SHP77 (cell line): ENCODE data around the gene IMMP2L.

Experiments
- DNase-seq, 2 experiments: peaks; one replicate each; lab custom pipeline; 2025; lab: John Stamatoyannopoulos, UW

The IMMP2L gene

DNA sequence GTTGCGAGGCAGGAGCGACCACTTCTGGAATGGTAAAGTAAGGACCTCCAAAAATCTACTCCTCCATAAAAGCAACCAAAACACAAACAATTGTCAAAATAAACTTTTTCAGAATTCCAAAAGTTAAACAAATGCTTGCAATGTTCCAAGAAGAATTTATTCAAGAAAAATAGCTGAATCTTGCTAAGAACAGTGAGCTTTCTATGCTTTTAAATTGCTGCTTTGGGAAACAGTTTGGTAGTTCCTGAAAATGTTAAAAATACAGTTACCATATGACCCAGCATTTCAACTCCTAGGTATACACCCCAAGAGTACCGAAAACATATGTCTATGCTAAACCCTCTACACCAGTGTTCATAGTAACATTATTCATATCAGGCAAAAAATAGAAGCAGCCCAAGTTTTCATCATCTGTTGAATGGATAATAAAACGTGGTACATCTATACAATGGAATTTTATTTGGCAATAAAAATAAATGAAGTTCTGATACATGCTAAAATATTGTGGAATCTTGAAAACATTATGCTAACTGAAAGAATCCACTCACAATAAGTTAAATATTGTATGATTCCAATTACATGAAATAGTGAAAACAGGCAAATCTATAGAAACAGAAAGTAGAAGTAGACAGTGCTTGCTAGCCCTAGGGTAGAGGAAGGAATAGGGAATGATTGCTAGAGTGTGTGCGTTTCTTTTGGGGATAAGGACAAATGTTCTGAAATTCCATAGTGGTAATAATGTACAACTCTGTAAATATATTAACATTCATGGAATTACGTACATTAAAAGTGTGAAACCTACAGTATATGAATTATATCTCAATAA is 414.4 kb downstream of the IMMP2L start:
- no peak for DNase-seq

DNA sequence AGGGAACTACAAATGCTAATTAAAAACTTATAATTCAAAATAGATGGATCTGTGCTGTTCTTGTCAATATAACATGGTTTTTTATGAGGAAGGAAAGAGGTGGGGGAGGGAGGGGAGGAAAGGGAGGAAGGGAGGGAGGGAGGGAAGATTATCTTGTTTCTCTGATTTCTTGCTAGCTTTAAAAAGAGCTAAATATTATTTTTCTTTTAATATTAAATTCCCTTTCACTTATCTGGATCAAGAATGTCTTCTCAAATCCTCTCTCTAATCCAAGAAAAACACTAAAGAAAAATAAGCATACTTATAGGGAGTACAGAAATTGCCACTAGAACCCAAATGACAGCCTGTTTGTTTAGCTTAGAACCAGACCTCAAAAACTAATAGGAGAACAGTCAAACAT is 416.2 kb downstream of the IMMP2L start:
- no peak for DNase-seq

DNA sequence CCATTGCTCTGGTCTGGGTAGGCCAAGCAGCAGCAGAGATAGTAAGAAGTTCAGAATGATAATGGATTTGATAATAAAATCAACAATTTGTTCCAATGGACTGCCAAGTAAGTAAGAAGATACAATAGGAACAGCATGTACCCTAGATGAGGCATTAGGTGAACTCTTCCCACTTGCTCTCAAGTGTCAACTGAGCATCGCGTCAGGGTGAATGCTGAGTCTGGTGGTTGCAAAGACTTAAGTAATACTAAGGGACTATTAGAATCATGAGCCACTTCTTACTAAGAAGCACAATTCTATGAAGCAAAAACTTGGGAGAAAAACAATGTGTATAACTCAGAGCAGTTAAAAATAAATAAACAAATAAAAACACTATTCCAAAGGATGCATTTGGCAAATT is 416.8 kb downstream of the IMMP2L start:
- no peak for DNase-seq

DNA sequence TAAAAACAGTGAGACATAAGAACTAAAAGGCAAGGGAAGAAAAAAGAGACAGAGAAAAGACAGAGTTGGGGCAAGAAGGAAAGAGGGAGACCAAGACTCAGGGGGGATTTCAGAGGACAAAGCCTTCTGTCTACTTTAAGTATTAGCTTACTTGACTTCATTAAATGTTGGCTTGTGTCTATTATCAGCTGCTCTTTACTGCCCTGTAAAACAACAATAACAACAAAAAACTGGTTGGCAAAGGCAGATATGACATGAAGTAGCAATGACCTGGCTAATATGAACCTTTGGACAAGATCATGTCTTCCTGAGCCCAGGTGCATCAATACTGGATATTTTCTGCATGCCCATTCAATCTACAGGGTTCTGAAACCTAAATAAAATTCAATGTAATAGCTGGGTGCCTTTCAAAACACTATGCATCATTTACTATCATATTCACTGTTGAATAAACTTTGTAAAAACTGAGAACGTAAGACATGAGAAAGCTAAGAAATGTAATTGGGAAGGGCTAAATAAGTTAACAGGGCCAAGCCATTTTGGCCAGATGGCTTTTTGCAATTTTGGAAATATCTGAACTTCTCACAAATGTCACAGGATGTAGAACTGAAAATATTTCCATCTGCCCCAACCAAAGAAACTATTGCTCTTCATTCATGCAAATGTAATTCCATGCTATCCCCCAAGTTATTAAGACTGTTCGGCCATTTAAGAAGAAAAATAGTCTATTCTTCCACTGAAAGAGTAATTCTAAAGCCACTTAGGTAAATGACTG is 422.0 kb downstream of the IMMP2L start:
- DNase-seq, result no peak

DNA sequence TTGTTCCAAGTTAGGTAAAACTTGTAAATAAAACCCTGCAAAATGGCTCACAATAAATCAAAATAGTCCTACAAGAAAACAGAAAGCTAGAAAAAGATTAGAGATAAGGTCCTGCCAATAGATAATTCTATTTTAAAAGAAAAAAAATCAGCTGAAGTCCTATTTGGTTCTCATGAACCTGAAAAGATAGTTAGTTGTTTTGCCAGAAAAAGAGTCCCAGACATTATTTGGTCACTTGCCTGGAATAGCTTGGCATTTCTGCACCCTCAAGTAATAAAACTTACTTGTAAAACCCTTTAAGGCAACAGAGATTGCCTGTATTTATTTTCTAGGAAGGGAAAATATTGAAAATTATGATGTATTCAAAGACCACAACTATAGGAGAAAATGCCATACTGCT is 423.7 kb downstream of the IMMP2L start:
- no peak for DNase-seq

DNA sequence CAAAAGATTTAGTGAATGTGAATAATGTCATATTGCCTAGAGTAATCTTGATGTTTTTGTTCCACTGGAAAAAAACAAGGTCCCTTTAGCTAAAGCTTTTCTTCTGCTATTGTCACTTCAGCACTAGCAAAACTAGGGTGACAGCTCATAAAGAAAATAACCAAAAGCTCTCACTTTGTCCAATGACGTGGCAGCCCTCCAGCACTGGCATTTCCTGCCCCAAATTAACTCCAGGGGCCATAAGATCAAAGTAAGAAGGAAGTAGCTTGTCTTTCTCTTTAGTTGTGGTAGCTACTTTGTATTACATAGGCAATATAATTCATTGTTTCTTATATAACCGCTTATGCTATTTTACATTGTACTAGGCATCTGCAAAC is 424.1 kb downstream of the IMMP2L start:
- no peak for DNase-seq

DNA sequence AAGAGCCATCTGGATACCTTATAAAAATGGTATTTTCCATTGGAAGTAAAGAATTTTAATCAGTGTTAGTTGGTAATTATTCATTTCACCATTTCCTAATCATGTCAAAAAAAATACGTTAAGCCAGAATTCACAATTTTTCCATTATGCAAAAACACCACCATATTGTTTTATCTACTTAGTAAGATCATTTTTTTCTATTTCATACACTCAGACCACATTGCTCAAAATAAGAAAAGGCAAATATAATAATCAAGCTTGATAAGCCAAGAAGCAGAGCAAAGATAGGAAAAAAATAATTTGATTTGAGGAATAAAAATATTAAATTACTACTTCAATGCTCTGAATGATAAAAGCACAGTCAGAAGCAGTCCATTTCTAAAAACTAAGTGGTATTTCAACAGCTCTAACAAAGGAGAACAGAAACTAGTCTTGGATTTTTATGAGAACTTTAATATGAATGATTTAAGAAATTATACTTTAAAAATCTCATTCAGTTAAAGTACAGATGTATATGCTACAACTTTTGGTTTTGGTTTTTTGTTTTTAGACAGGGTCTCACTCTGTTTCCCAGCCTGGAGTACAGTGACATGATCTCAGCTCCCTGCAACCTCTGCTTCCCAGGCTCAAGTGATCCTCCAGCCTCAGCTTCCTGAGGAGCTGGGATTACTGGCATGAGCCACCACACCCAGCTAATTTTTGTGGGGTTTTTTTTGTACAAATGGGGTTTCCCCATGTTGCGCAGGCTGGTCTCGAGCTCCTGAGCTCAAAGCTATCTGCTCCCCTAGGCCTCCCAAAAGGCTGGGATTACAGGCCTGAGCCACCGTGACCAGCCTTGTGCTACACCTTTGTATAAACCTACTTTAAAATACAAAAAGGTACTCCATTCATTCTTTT is 424.7 kb downstream of the IMMP2L start:
- no peak for DNase-seq

DNA sequence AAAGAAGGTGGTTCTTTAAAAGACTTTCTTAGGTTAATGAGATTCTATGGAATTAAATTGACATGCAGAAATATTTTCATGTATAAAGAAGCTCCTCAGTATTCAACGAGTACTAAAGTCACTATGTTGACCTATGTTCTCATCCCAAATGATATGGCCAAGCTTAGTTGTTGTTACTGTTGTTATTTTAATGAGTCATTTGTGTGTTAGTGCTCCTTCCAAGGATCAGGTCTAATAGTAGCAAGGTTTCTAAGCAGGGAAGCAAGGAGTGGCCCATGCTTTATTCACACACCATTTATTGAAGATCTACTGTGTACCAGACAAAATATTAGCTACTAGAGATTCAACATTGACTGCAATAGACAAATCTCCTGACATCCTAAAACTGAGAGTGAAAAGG is 429.5 kb downstream of the IMMP2L start:
- no peak for DNase-seq

DNA sequence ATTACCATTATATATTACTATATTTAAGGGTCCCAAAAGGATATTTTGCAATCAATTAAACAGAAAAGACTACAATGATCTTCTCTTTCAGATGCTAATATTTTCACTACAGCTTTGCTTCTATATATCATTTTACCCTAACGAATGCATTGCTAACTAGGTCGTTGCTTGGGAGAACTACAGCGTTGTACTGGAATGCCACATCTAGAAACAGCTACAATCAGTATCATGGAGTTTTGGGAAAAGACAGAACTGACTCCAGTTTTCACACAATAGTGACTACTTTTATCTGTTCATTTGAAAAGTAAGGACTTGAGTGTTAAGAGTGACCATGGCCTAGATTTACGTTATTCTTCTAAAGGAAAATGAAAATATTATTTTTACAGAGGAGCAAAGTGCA is 432.9 kb downstream of the IMMP2L start:
- DNase-seq, result no peak

DNA sequence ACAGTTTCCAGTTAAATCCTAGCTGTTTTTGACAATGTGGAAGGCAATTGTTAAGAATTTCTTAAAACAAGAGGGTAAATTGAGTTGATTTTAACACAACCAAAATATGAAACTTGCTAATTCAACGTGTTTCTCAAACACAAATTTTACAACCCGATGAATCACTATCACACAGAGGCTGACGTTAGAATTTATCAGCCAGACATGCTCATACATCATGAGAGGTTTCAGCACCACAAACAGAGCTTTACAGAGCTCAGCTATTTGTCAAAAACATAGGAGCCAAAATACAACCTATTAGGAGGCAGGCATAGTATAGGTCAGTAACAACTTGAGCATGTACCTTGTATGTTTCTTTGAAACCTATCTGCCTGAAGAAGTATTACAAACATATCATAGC is 435.3 kb downstream of the IMMP2L start:
- no peak for DNase-seq

DNA sequence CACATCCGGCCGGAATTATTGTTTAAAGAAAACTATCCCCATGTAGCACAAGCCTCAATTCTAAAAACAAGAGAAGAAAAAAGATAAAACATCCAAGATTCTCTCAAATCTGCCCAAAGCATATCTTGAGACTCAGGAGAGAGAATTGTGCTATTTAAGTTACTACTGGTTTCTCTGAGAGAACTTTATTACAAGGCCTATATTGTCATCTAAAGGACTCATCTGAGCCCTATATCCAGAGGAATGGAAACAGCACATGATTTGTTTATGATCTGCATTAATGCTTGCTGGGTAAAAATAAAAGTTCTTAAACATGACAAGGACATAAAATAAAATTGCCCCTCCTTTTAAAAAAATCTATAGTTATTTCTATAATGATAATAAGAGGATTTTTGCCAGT is 446.3 kb downstream of the IMMP2L start:
- no peak for DNase-seq

DNA sequence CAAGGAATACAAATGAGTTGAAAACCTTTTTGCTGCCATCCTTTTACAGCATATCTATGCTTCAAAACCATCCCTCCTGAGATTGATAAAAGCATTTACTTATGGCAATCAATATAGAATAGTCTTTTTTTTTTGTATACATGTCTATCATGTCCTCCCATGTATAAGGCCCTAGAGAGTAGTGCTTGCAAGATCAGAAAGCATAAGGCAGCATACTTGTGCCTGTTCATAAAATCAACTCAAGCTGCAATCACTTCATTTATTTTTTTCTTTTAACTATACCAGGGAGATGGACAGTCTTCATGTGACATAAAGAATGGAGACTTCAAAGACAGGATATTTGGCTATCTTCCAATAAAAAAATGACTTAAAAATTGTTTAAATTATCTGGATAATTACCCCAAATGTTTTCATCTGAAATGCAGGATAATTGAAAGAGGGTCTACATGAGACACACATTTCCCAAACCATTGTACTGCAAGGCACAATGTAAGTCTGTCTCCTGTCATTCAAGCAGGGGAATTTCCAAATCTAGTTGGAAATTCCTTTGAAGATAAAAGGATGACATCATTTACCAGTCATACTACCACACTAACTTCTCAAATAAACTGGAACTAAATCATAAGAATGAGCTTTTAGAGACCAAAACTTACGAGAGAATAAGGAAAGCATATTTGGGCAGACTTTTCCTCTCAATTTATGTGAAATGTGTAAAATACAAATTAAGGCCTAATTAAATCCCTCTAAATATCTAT is 448.9 kb downstream of the IMMP2L start:
- no peak for DNase-seq

DNA sequence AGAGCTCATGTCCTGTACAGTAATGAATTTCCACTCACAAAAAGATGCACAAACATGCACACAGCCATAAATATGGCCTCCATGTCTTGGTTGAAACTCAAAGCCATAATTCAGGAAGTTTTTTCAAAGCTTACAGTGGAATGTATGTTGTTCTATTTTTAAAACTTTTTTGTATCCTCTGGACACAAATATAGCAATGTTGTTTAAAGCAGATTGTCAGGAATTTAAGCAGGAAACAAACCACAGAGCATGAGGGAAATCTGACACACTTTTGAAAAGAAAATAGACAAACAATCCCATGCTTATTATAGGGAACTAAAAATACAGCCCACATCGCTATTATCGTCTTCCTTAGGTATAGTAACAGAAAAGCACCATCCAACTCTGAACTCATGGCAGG is 449.9 kb downstream of the IMMP2L start:
- DNase-seq, result no peak

DNA sequence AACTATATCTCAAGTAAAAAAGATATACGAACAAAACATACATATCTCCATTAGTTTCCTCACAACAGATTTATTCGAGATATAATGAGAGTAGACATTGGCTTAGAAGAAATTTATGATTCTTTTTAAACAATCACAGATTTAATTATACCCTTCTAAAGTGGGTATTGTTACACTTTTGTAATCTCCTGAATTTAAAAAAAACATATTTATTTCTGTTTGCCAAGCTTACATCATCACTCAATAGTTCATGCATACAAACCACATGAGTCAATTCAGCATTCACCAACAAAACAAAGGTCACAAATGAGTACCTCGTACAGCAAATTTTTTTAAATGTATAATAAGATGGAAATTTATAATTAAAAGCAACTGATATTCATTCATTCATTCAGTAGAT is 453.8 kb downstream of the IMMP2L start:
- no peak for DNase-seq

DNA sequence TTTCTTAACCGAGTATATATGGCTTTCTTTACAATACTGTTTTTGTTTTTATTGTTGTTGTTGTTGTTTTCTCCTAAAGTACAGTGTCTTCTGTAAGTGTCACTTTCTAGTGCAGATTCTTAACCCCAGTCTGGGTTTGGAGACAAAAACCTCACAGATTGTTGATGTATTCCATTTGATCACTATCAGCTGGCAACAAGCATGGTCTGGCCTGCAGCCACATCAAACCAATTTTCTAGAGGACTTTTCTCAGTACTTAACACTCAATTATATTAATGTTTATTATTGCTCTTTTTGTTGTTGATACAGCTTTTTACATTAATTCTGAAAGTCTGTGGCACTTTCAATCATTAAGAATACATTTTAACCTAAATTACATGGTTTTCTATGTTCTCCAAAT is 454.3 kb downstream of the IMMP2L start:
- DNase-seq, result no peak

DNA sequence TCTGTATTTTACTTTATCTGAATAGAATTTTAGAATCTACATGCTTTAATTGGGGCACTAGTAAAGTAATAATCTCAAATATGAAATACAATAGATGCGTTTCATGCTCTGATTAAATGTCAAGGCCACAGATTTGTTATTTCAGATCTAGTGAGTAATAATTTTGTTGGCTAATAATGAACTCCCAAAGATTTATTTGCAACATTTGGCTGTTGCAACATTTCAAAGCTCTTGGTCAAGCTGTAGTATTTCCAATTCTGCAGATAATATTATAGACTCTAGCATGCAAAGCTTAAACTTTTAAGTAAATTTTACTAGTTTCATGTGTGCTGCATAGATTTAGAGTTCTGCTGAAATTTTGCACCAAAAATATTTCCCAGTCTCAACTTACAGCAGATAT is 454.7 kb downstream of the IMMP2L start:
- DNase-seq, result no peak

DNA sequence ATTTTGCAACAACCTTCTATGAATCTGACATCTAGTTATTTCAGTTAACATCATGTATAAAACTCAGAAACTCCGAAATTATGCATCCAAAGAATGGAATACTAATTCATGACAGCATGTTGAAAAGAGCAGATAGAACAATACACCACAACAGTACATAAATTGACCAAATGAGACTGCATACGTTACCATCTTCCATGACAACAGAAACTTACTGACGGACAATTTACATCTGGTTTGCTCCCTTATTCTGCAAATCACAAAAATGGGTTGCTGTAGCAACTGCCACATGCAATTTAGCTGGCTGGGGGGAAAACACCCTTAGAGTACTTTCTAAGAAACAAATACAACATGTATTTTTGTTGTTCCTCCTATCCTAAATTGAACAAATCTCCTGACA is 457.0 kb downstream of the IMMP2L start:
- no peak for DNase-seq

DNA sequence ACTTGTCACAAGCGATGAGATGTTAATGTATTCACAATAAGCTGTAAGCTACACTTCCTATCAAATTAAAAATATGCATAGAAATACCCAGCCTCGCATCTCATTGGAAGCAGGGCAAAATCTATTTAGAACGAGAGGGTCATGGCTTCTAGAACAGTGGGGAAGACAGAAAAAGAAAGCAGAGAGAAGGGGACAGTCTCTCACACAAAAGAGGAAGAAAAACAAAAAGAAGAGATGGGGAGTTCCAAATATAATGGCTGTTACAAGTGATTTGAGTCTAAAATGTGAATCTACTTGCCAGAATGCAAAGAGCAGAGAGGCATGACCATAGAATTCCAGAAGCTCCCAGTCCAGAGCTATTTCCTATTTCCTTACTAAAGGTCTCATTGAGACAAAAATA is 457.6 kb downstream of the IMMP2L start:
- no peak for DNase-seq

DNA sequence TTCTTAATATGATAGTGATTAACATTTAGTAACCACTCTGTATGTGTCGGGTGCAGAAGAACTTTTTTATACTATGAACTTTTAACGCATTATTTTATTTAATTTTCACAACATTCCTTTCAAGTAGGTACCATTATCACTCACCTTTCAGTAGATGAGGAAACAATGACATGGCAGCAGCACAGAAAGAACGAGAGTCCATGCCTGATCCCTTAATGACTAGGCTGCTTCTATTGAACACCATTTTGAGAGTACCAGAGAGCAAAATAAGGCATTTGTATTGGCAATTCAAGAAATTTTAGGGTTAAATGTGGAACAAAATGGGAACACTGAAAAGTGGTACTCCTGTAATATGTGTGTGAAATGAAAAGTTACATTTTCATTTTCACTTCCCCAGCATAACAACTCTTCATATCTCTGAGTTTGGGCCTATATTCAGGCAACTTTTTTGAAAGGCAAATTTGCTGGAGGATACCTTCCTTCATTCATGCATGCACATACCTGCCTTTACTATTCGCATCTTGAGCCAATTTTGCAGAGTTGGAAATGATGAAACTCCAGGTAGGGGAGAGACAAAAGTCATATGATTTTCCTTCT is 458.5 kb downstream of the IMMP2L start:
- DNase-seq, result no peak

DNA sequence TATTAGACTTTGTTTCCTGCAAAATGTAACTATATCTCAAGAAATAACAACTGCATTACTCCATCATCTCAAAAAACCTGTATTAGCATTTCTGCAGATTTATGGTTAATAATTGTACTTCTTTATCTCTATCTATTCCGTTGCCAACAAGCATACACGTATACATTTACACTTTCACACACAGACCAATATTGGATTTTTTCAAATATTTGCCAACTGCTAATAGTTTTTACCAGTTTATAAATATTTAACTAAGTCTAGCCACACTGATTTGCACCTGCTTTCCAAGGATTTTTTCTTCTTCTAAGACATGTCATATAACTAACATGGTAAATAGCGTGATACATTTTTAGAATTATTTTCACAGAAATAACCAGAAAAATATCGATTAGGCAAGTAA is 459.2 kb downstream of the IMMP2L start:
- DNase-seq, result no peak

DNA sequence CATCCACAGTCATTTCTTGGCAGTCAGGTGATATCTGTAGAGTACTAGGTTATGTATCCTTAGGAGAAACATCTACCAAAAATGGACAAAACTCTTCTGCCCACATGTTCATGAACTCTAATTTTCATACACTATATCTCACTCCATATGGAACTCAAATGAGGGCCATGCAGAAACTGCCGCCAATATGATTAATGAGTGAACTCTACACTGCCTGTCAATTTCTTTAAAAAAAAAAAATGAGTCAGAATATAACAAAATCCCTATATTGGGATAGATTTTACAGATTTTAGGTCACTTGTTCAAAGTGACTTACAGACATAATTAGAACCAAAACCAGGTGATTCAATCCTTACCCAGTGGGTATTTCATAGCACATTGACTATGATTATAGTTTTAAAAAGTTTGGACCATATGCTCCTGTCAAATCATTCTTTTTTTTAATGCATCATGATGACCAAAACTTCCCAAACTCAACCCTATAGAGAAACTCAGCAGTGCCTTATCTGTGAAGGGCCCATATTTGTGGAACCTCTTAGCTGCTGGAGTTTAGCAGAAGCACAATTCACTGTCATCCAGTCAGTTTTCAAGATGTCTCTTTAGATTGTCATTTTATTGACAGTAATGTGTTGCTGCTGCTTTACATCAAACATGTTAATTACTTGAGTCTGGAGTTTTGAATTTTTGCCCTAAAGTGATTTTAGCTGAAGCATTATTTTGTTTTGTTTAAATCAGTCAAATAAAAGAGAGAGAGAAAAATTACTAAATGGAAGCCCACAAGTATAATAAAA is 460.2 kb downstream of the IMMP2L start:
- no peak for DNase-seq
